ENCODE results near the gene LILRA5. TPM values are rescaled to one million over a fixed set of nuclear protein-coding genes. Genes with fewer than 3 reads are reported as not detected.

Gene LILRA5
- total RNA-seq, 2 experiments from 2014 or later: not detected

GRCh38 chr19:54343868-54344267 lies 30.9 kb upstream of the LILRA5 start:
- no peaks in the 10 kb centered on the region for H3K9me3 Mint-ChIP-seq
- POLR2A ChIA-PET: no interaction called here
- H3K27me3 Mint-ChIP-seq: peaks cover 18% of the 10 kb centered on the region
- DNase-seq: no peak
- intact Hi-C loops (cut with micrococcal nuclease): no loop called here
- H3K36me3 Mint-ChIP-seq: no peaks in the 10 kb centered on the region
- no peaks in the 10 kb centered on the region for H3K4me1 Mint-ChIP-seq (ENCODE audit: low read depth)
- no peak overlapping the region for H3K4me3 Mint-ChIP-seq
- no peak overlapping the region for H3K27ac Mint-ChIP-seq
- CTCF ChIA-PET: no interaction called here

GRCh38 chr19:54341295-54341694 lies 28.3 kb upstream of the LILRA5 start:
- ChIA-PET CTCF (no interaction called here), POLR2A (no interaction called here)
- H3K27ac Mint-ChIP-seq: no peak overlapping the region
- peaks cover 10% of the 10 kb centered on the region for H3K27me3 Mint-ChIP-seq
- H3K36me3 Mint-ChIP-seq: no peaks in the 10 kb centered on the region
- no peak overlapping the region for H3K4me3 Mint-ChIP-seq
- intact Hi-C loops (cut with micrococcal nuclease): no loop called here
- no peaks in the 10 kb centered on the region for H3K4me1 Mint-ChIP-seq (ENCODE audit: low read depth)
- H3K9me3 Mint-ChIP-seq: no peaks in the 10 kb centered on the region
- DNase-seq: no peak

- CTCF ChIA-PET: no interaction called here
Observed at GRCh38 chr19:54339646-54340358, 26.8 kb upstream of the LILRA5 start.

GRCh38 chr19:54338521-54338920 lies 25.6 kb upstream of the LILRA5 start:
- no peaks in the 10 kb centered on the region for H3K9me3 Mint-ChIP-seq
- no peak for DNase-seq
- H3K36me3 Mint-ChIP-seq: no peaks in the 10 kb centered on the region
- intact Hi-C loops (cut with micrococcal nuclease): no loop called here
- ChIA-PET POLR2A (no interaction called here), CTCF (no interaction called here)
- H3K27ac Mint-ChIP-seq: no peak overlapping the region
- H3K27me3 Mint-ChIP-seq: peaks cover 6% of the 10 kb centered on the region
- no peaks in the 10 kb centered on the region for H3K4me1 Mint-ChIP-seq (ENCODE audit: low read depth)
- no peak overlapping the region for H3K4me3 Mint-ChIP-seq

More at GRCh38 chr19:54339646-54340358, 26.8 kb upstream of the LILRA5 start:
- no peak for DNase-seq
- H3K4me3 Mint-ChIP-seq: no peak overlapping the region
- peaks cover 10% of the 10 kb centered on the region for H3K27me3 Mint-ChIP-seq
- POLR2A ChIA-PET: no interaction called here
- no peak overlapping the region for H3K27ac Mint-ChIP-seq
- intact Hi-C loops (cut with micrococcal nuclease): no loop called here
- no peaks in the 10 kb centered on the region for H3K4me1 Mint-ChIP-seq (ENCODE audit: low read depth)
- H3K36me3 Mint-ChIP-seq: no peaks in the 10 kb centered on the region
- no peaks in the 10 kb centered on the region for H3K9me3 Mint-ChIP-seq

GRCh38 chr19:54337858-54338230 lies 24.9 kb upstream of the LILRA5 start:
- Mint-ChIP-seq H3K27ac (no peak overlapping the region), H3K4me1 (ENCODE audit: low read depth) (no peaks in the 10 kb centered on the region), H3K27me3 (peaks cover 4% of the 10 kb centered on the region), H3K4me3 (no peak overlapping the region), H3K9me3 (no peaks in the 10 kb centered on the region), H3K36me3 (no peaks in the 10 kb centered on the region)
- ChIA-PET CTCF (no interaction called here), POLR2A (no interaction called here)
- DNase-seq: no peak
- intact Hi-C loops (cut with micrococcal nuclease): no loop called here

GRCh38 chr19:54336893-54337857 lies 24.2 kb upstream of the LILRA5 start:
- Mint-ChIP-seq H3K27ac (no peak overlapping the region), H3K4me3 (no peak overlapping the region), H3K9me3 (no peaks in the 10 kb centered on the region), H3K36me3 (no peaks in the 10 kb centered on the region), H3K27me3 (peaks cover 4% of the 10 kb centered on the region), H3K4me1 (ENCODE audit: low read depth) (no peaks in the 10 kb centered on the region)
- ChIA-PET CTCF (no interaction called here), POLR2A (no interaction called here)
- no peak for DNase-seq
- intact Hi-C loops (cut with micrococcal nuclease): no loop called here

- Mint-ChIP-seq H3K4me1 (ENCODE audit: low read depth) (no peaks in the 10 kb centered on the region), H3K4me3 (no peak overlapping the region), H3K27me3 (peaks cover 4% of the 10 kb centered on the region), H3K36me3 (no peaks in the 10 kb centered on the region), H3K9me3 (no peaks in the 10 kb centered on the region), H3K27ac (no peak overlapping the region)
- intact Hi-C loops (cut with micrococcal nuclease): no loop called here
- ChIA-PET POLR2A (no interaction called here), CTCF (no interaction called here)
- DNase-seq: no peak
Observed at GRCh38 chr19:54335979-54336892, 23.3 kb upstream of the LILRA5 start.

GRCh38 chr19:54335164-54335563 lies 22.2 kb upstream of the LILRA5 start:
- no peak overlapping the region for H3K27ac Mint-ChIP-seq
- ChIA-PET CTCF (no interaction called here), POLR2A (no interaction called here)
- no peaks in the 10 kb centered on the region for H3K36me3 Mint-ChIP-seq
- H3K4me3 Mint-ChIP-seq: no peak overlapping the region
- H3K4me1 Mint-ChIP-seq (ENCODE audit: low read depth): no peaks in the 10 kb centered on the region
- intact Hi-C loops (cut with micrococcal nuclease): no loop called here
- H3K27me3 Mint-ChIP-seq: peaks cover 4% of the 10 kb centered on the region
- no peak for DNase-seq
- H3K9me3 Mint-ChIP-seq: no peaks in the 10 kb centered on the region

GRCh38 chr19:54333586-54334298 lies 20.8 kb upstream of the LILRA5 start:
- ChIA-PET CTCF (interaction anchor here (1.0 kb wide), 1 partner anchor 9 kb away, joined by 3 read pairs; no protein-coding TSS in a partner anchor), POLR2A (no interaction called here)
- Mint-ChIP-seq H3K4me1 (ENCODE audit: low read depth) (peaks cover 2% of the 10 kb centered on the region), H3K27ac (no peak overlapping the region), H3K27me3 (peaks cover 1% of the 10 kb centered on the region), H3K36me3 (no peaks in the 10 kb centered on the region), H3K9me3 (no peaks in the 10 kb centered on the region), H3K4me3 (no peak overlapping the region)
- intact Hi-C loops (cut with micrococcal nuclease): no loop called here
- DNase-seq: no peak

- ChIA-PET CTCF (no interaction called here), POLR2A (no interaction called here)
- DNase-seq: no peak
- Mint-ChIP-seq H3K27me3 (no peaks in the 10 kb centered on the region), H3K9me3 (no peaks in the 10 kb centered on the region), H3K4me1 (ENCODE audit: low read depth) (peaks cover 10% of the 10 kb centered on the region), H3K27ac (no peak overlapping the region), H3K36me3 (no peaks in the 10 kb centered on the region), H3K4me3 (no peak overlapping the region)
- intact Hi-C loops (cut with micrococcal nuclease): no loop called here
Observed at GRCh38 chr19:54332149-54332548, 19.2 kb upstream of the LILRA5 start.

GRCh38 chr19:54331626-54332025 lies 18.7 kb upstream of the LILRA5 start:
- peaks cover 14% of the 10 kb centered on the region for H3K4me1 Mint-ChIP-seq (ENCODE audit: low read depth)
- H3K9me3 Mint-ChIP-seq: no peaks in the 10 kb centered on the region
- H3K4me3 Mint-ChIP-seq: no peak overlapping the region
- ChIA-PET POLR2A (no interaction called here), CTCF (no interaction called here)
- no peak overlapping the region for H3K27ac Mint-ChIP-seq
- DNase-seq: no peak
- H3K36me3 Mint-ChIP-seq: no peaks in the 10 kb centered on the region
- intact Hi-C loops (cut with micrococcal nuclease): no loop called here
- no peaks in the 10 kb centered on the region for H3K27me3 Mint-ChIP-seq
